Psoas muscle (tissue), 8 donors: ENCODE measurements around the gene CCT7. TPM values are rescaled to one million over a fixed set of nuclear protein-coding genes. Genes with fewer than 3 reads are reported as not detected.

Source experiments
- ATAC-seq, 4 donors: fragments of 200-7000 bp; cut with Tn5 transposase; one replicate each; pipeline ENCODE4 v1.9.1; 2020; ENCODE audit warnings: moderate library complexity in 3 of 4, mild to moderate bottlenecking in 2 of 4
- DNase-seq, 2 donors: peaks; one replicate each; pipeline ENCODE4 v3.0.0-alpha.2; 2020
- H3K27ac ChIP-seq: fragments of 200-600 bp; one replicate; pipeline ENCODE4 v1.8.0; 2022
- H3K27me3 ChIP-seq, 3 donors: fragments of 200-600 bp in 1 of 3; one replicate each; pipeline versions ENCODE4 v1.6.1 to v1.8.0; 2013 to 2022; ENCODE audit warnings: low read length in 2 of 3, mild to moderate bottlenecking in 2 of 3, moderate library complexity in 1 of 3; ENCODE audit not compliant: insufficient read depth in 3 of 3
- H3K36me3 ChIP-seq, 2 donors: fragments of 200-600 bp in 1 of 2; one replicate each; pipeline versions ENCODE4 v1.6.1 to v1.8.0; 2013 to 2022; ENCODE audit warnings: low read depth in 1 of 2, mild to moderate bottlenecking in 1 of 2, moderate library complexity in 1 of 2; ENCODE audit not compliant: insufficient read depth in 1 of 2
- H3K4me1 ChIP-seq: fragments of 200-600 bp; one replicate; pipeline ENCODE4 v1.8.0; 2022
- H3K4me3 ChIP-seq: fragments of 200-600 bp; one replicate; pipeline ENCODE4 v1.8.0; 2022; ENCODE audit warnings: mild to moderate bottlenecking
- H3K9me3 ChIP-seq: fragments of 200-600 bp; one replicate; pipeline ENCODE4 v1.8.0; 2022
- CTCF ChIP-seq: fragments of 200-600 bp; IDR thresholded peaks from one replicate; pipeline ENCODE4 v1.8.0; 2022; ENCODE audit warnings: antibody characterized with exemption
- WGBS, 3 donors: extraction: QIAGEN DNeasy Blood & Tissue Kit; methylation state at CpG; one replicate each; pipeline versions ENCODE4 v1.1.6 to v1.1.7; 2013; 5-methylcytosine and 5-hydroxymethylcytosine counted together
- intact Hi-C, 2 donors: fragments of 100-400 bp; cut with DNase I; formaldehyde crosslinking; loops; one replicate each; pipeline versions ENCODE4 v1.11.0 to v1.14.2; 2022
- polyA plus RNA-seq, 3 donors: library from polyadenylated mRNA; stranded (reverse); fragments of 200-250 nt; gene quantifications; one replicate each; pipeline ENCODE4 v1.2.3, GENCODE V29; 2013
- total RNA-seq, 4 donors: library from RNA; stranded (reverse); fragmentation: NEBNext Ultra II Directional in 2 of 4; extraction: Animal tissue kit (Norgen Biotek cat#: 25700) in 2 of 4; gene quantifications; one replicate each; pipeline versions ENCODE4 v1.2.1 to v1.2.4, GENCODE V29; 2021 to 2023
- donor health status: healthy with polysubstance abuse.
- donor health status: DM: no; HTN: no; CAD: no; lungs with moderate emphysema.
- donor health status: Bipolar disorder and iron deficiency.
- donor health status: healthy.
- donor health status: DM: yes; HTN: yes; CAD: no.
- donor health status: DM: no; HTN: no; CAD: no.
- donor health status: DM: no; HTN: no; CAD: no.
- donor health status: DM: yes; HTN: yes; CAD: no.

The CCT7 gene
- total and polyA plus RNA-seq, 7 donors, result 249 to 316 (median 275) TPM

GRCh38 chr2:73255007-73255644, 21.0 kb downstream of the CCT7 start:
- H3K9me3 ChIP-seq, result no peaks in the 10 kb centered on the region
- no peak overlapping the region for H3K27ac ChIP-seq
- H3K36me3 ChIP-seq, result peaks cover 7 to 52% of the 10 kb centered on the region in 2 donors
- ATAC-seq (no peak), DNase-seq (no peak)
- no peak overlapping the region for H3K4me3 ChIP-seq
- 40 to 56% (median 54%) methylated on average over 4 of the region's 4 CpGs for WGBS, 3 donors
- H3K27me3 ChIP-seq, result no peaks in the 10 kb centered on the region
- intact Hi-C loops, result loop anchor here in 1 of 2 donors (5.0 kb wide), 1 partner anchor 93 kb away; no protein-coding TSS in a partner anchor
- no peaks in the 10 kb centered on the region for H3K4me1 ChIP-seq
- no peak for TF ChIP-seq CTCF

GRCh38 chr2:73255907-73256617, 22.0 kb downstream of the CCT7 start:
- WGBS, 3 donors, result 60 to 62% (median 61%) methylated on average over 5 of the region's 5 CpGs
- DNase-seq (no peak), ATAC-seq (no peak)
- no peaks in the 10 kb centered on the region for H3K27me3 ChIP-seq
- peaks cover 2 to 42% of the 10 kb centered on the region in 2 donors for H3K36me3 ChIP-seq
- no peaks in the 10 kb centered on the region for H3K4me1 ChIP-seq
- no peak for TF ChIP-seq CTCF
- H3K4me3 ChIP-seq, result no peak overlapping the region
- no peaks in the 10 kb centered on the region for H3K9me3 ChIP-seq
- intact Hi-C loops, result loop anchor here in 1 of 2 donors (5.0 kb wide), 1 partner anchor 94 kb away; no protein-coding TSS in a partner anchor
- no peak overlapping the region for H3K27ac ChIP-seq

- intact Hi-C loops, result loop anchor here in 1 of 2 donors (5.0 kb wide), 1 partner anchor 94 kb away; no protein-coding TSS in a partner anchor
- Histone ChIP-seq H3K4me3 (no peak overlapping the region), H3K36me3 (peaks cover 2 to 37% of the 10 kb centered on the region in 2 donors), H3K4me1 (no peaks in the 10 kb centered on the region), H3K27ac (no peak overlapping the region), H3K27me3 (no peaks in the 10 kb centered on the region), H3K9me3 (no peaks in the 10 kb centered on the region)
- no peak for ATAC-seq
- TF ChIP-seq CTCF, result no peak
- DNase-seq, result no peak
- WGBS, 3 donors, result 47 to 70% (median 69%) methylated on average over 1 of the region's 1 CpG
These were observed 22.5 kb downstream of the CCT7 start for GRCh38 chr2:73256618-73256922.

- Histone ChIP-seq H3K36me3 (peaks cover 2 to 33% of the 10 kb centered on the region in 2 donors), H3K4me3 (no peak overlapping the region), H3K27ac (no peak overlapping the region), H3K9me3 (no peaks in the 10 kb centered on the region), H3K27me3 (no peaks in the 10 kb centered on the region), H3K4me1 (no peaks in the 10 kb centered on the region)
- WGBS, 3 donors, result 83 to 92% (median 91%) methylated on average over 2 of the region's 2 CpGs
- no peak for TF ChIP-seq CTCF
- ATAC-seq (no peak), DNase-seq (no peak)
- intact Hi-C loops, result loop anchor here in 1 of 2 donors (5.0 kb wide), 1 partner anchor 95 kb away; no protein-coding TSS in a partner anchor
These were observed 22.9 kb downstream of the CCT7 start for GRCh38 chr2:73257021-73257420.
